H1 (cell line): ENCODE measurements around the gene TAF3. TPM values are rescaled to one million over a fixed set of nuclear protein-coding genes. Genes with fewer than 3 reads are reported as not detected.

Experiments used
- CTCF ChIA-PET: fragments of 300-600 bp; sonication (Branson Sonifier 250); formaldehyde crosslinking; loops from one replicate; lab custom pipeline; 2021; ENCODE audit not compliant: partially characterized antibody; lab: Charles Lee
- POLR2A ChIA-PET: fragments of 300-600 bp; sonication (Branson Sonifier 250); formaldehyde crosslinking; loops from one replicate; lab custom pipeline; 2021; ENCODE audit warnings: inconsistent platforms; ENCODE audit not compliant: partially characterized antibody; lab: Charles Lee
- DNase-seq, 2 experiments: peaks; one replicate each; pipeline versions ENCODE4 v3.0.0 to v3.0.0-alpha.2; 2010 to 2022; ENCODE audit warnings: low spot score in 2 of 2, low read depth in 1 of 2, mixed read lengths in 1 of 2
- FAIRE-seq: peaks from 2 replicates; lab custom pipeline; 2011; peaks lifted over from hg19 to GRCh38; lab: Jason Lieb, UNC
- H2AFZ ChIP-seq: 2 replicates; pipeline ENCODE4 v1.8.1; 2012; ENCODE audit warnings: low read length, inconsistent platforms
- H2AK5ac ChIP-seq: 2 replicates; pipeline ENCODE4 v1.6.1; 2013; ENCODE audit warnings: low read depth, low read length
- H2BK120ac ChIP-seq: replicated peaks from 2 replicates; pipeline ENCODE3; 2013; ENCODE audit warnings: low read depth, low read length, inconsistent platforms
- H2BK12ac ChIP-seq: 2 replicates; pipeline ENCODE4 v1.6.1; 2013; ENCODE audit warnings: low read depth, low read length
- H2BK15ac ChIP-seq: 2 replicates; pipeline ENCODE4 v1.6.1; 2013; ENCODE audit warnings: low read length
- H2BK20ac ChIP-seq: 2 replicates; pipeline ENCODE4 v1.6.1; 2013; ENCODE audit warnings: low read length
- H2BK5ac ChIP-seq: 2 replicates; pipeline ENCODE4 v1.6.1; 2013; ENCODE audit warnings: low read depth, low read length
- H3K14ac ChIP-seq: 2 replicates; pipeline ENCODE4 v1.6.1; 2013; ENCODE audit warnings: inconsistent platforms; ENCODE audit not compliant: insufficient read length
- H3K18ac ChIP-seq: 2 replicates; pipeline ENCODE4 v1.6.1; 2013; ENCODE audit warnings: low read length; ENCODE audit errors: extremely low read depth
- H3K23ac ChIP-seq: 2 replicates; pipeline ENCODE4 v1.6.1; 2013; ENCODE audit warnings: inconsistent platforms; ENCODE audit not compliant: insufficient read length
- H3K23me2 ChIP-seq: 2 replicates; pipeline ENCODE4 v1.6.1; 2013; ENCODE audit warnings: low read depth, low read length
- H3K27ac ChIP-seq: 2 replicates; pipeline ENCODE4 v1.6.1; 2011; ENCODE audit warnings: low read depth, low read length, inconsistent platforms
- H3K27me3 ChIP-seq, 4 experiments: replicated peaks in 1 of 4; 1 replicate in 1 of 4; 2 replicates in 3 of 4; pipeline versions ENCODE4 v1.6.1 to v1.8.1; 2011 to 2013; ENCODE audit warnings: low read length in 3 of 4, mild to moderate bottlenecking in 3 of 4, inconsistent platforms in 2 of 4, mixed read lengths in 2 of 4, moderate library complexity in 1 of 4; ENCODE audit not compliant: control insufficient read depth in 3 of 4, insufficient read depth in 3 of 4; ENCODE audit errors: extremely low read depth in 1 of 4
- H3K36me3 ChIP-seq, 4 experiments: 2 replicates each; pipeline versions ENCODE4 v1.6.1 to v1.8.1; 2011 to 2013; ENCODE audit warnings: mild to moderate bottlenecking in 4 of 4, low read length in 3 of 4, moderate library complexity in 2 of 4, control low read depth in 1 of 4, inconsistent platforms in 1 of 4; ENCODE audit not compliant: insufficient read depth in 4 of 4, control insufficient read depth in 2 of 4
- H3K4ac ChIP-seq: replicated peaks from 2 replicates; pipeline ENCODE3; 2013; ENCODE audit warnings: low read length, low read depth, mixed read lengths, inconsistent platforms; ENCODE audit not compliant: insufficient read length
- H3K4me1 ChIP-seq, 4 experiments: replicated peaks in 1 of 4; 1 replicate in 1 of 4; 2 replicates in 3 of 4; pipeline versions ENCODE4 v1.6.1 to v1.8.1; 2011 to 2013; ENCODE audit warnings: low read length in 3 of 4, inconsistent platforms in 2 of 4, mixed read lengths in 1 of 4; ENCODE audit not compliant: insufficient read depth in 4 of 4, control insufficient read depth in 3 of 4
- H3K4me2 ChIP-seq, 2 experiments: 2 replicates each; pipeline versions ENCODE4 v1.6.1 to v1.8.1; 2011 to 2013; ENCODE audit warnings: low read depth in 2 of 2, low read length in 2 of 2, control low read depth in 1 of 2, inconsistent platforms in 1 of 2, mild to moderate bottlenecking in 1 of 2; ENCODE audit not compliant: insufficient read depth in 1 of 2
- H3K4me3 ChIP-seq, 4 experiments: fragments of 200-600, 300-600 bp in 1 of 4; sonication (generic), shearing (Covaris generic), sonication (Bioruptor Twin) in 1 of 4; 2 replicates each; pipeline versions ENCODE4 v1.5.1 to v1.8.1; 2011 to 2016; ENCODE audit warnings: low read length in 4 of 4, low read depth in 3 of 4, control low read depth in 2 of 4, inconsistent platforms in 2 of 4, mild to moderate bottlenecking in 2 of 4, mixed read lengths in 1 of 4, moderate library complexity in 1 of 4; ENCODE audit not compliant: insufficient read depth in 2 of 4; ENCODE audit errors: extremely low read depth in 1 of 4
- H3K56ac ChIP-seq: replicated peaks from 2 replicates; pipeline ENCODE3; 2013; ENCODE audit warnings: low read depth, mild to moderate bottlenecking, mixed read lengths, low read length, inconsistent platforms; ENCODE audit not compliant: insufficient read length
- H3K79me1 ChIP-seq: 2 replicates; pipeline ENCODE4 v1.6.1; 2013; ENCODE audit warnings: low read depth, low read length, control low read depth
- H3K79me2 ChIP-seq, 2 experiments: 2 replicates each; pipeline versions ENCODE4 v1.6.1 to v1.8.1; 2012 to 2013; ENCODE audit warnings: low read length in 2 of 2, mild to moderate bottlenecking in 2 of 2, inconsistent platforms in 1 of 2; ENCODE audit not compliant: insufficient read depth in 2 of 2, control insufficient read depth in 1 of 2
- H3K9ac ChIP-seq, 4 experiments: replicated peaks in 1 of 4; 1 replicate in 1 of 4; 2 replicates in 3 of 4; pipeline versions ENCODE4 v1.6.1 to v1.8.1; 2011 to 2013; ENCODE audit warnings: low read depth in 3 of 4, low read length in 3 of 4, control low read depth in 2 of 4, mild to moderate bottlenecking in 2 of 4, moderate library complexity in 2 of 4, inconsistent platforms in 1 of 4; ENCODE audit errors: extremely low read depth in 1 of 4
- H3K9me3 ChIP-seq, 2 experiments: 2 replicates each; pipeline versions ENCODE4 v1.6.1 to v1.8.1; 2012 to 2013; ENCODE audit warnings: mild to moderate bottlenecking in 2 of 2, moderate library complexity in 2 of 2, control low read depth in 1 of 2, inconsistent platforms in 1 of 2, low read depth in 1 of 2, low read length in 1 of 2, mixed read lengths in 1 of 2; ENCODE audit not compliant: insufficient read depth in 2 of 2
- H4K20me1 ChIP-seq, 2 experiments: replicated peaks in 1 of 2; 2 replicates each; pipeline versions ENCODE3 to v1.8.1; 2011 to 2013; ENCODE audit warnings: inconsistent platforms in 2 of 2, low read length in 2 of 2, mild to moderate bottlenecking in 1 of 2; ENCODE audit not compliant: insufficient read depth in 2 of 2, control insufficient read depth in 1 of 2
- H4K5ac ChIP-seq: 2 replicates; pipeline ENCODE4 v1.6.1; 2013; ENCODE audit warnings: low read length, low read depth, mixed read lengths, inconsistent platforms; ENCODE audit not compliant: insufficient read length
- H4K8ac ChIP-seq: 2 replicates; pipeline ENCODE4 v1.8.0; 2013; ENCODE audit warnings: mild to moderate bottlenecking, moderate library complexity, low read length, inconsistent platforms; ENCODE audit not compliant: insufficient read depth; ENCODE audit errors: extremely low read depth
- H4K91ac ChIP-seq: replicated peaks from 2 replicates; pipeline ENCODE3; 2013; ENCODE audit warnings: low read length, mixed read lengths, inconsistent platforms; ENCODE audit not compliant: insufficient read length
- EZH2 ChIP-seq: fragments of 200-600 bp; sonication (generic); IDR thresholded peaks from 2 replicates; pipeline ENCODE4 v1.7.1; 2012; ENCODE audit warnings: low read depth, mild to moderate bottlenecking, moderate library complexity, low read length, inconsistent platforms; ENCODE audit not compliant: severe bottlenecking
- RNF2 ChIP-seq: fragments of 200-900, 300-1000 bp; sonication (generic); IDR thresholded peaks from 2 replicates; pipeline ENCODE4 v1.7.1; 2016; ENCODE audit warnings: borderline replicate concordance, low read depth, mild to moderate bottlenecking, antibody characterized with exemption, low read length; ENCODE audit not compliant: poor library complexity, severe bottlenecking; ENCODE audit errors: missing control alignments
- SP1 ChIP-seq: IDR thresholded peaks from 2 replicates; pipeline ENCODE4 v1.6.1; 2011; ENCODE audit warnings: low read depth, low read length
- SUZ12 ChIP-seq: fragments of 200-600 bp; sonication (generic); IDR thresholded peaks from 2 replicates; pipeline ENCODE4 v1.6.1; 2012; ENCODE audit warnings: mild to moderate bottlenecking, inconsistent platforms, low read length, moderate library complexity, mixed read lengths
- WGBS, 2 experiments: shearing (Covaris generic) in 1 of 2; methylation state at CpG; one replicate each; pipeline versions ENCODE4 v1.1.6 to v1.1.7; 2013 to 2015; ENCODE audit warnings: low lambda C conversion rate in 2 of 2, mixed read lengths in 2 of 2, inconsistent platforms in 1 of 2, low coverage in 1 of 2, missing lambda C conversion rate in 1 of 2; ENCODE audit not compliant: insufficient replicate concordance in 2 of 2, insufficient coverage in 1 of 2, insufficient read length in 1 of 2; ENCODE audit errors: extremely low coverage in 1 of 2, missing lambda C conversion rate in 1 of 2; 5-methylcytosine and 5-hydroxymethylcytosine counted together
- polyA plus RNA-seq, 7 experiments: library from polyadenylated mRNA; depleted of rRNA in 3 of 7; stranded (reverse) in 5 of 7; unstranded in 2 of 7; fragments of >200 nt in 5 of 7; fragments of 200-250 nt in 2 of 7; gene quantifications; 1 replicate in 5 of 7; 2 replicates in 1 of 7; 4 replicates in 1 of 7; pipeline versions ENCODE4 v1.2.1 to v1.2.3, GENCODE V29; 2011 to 2013; ENCODE audit warnings: missing spikeins in 2 of 7, mixed read lengths in 2 of 7
- total RNA-seq: library from RNA; stranded (reverse); fragmentation: NEBNext Ultra II Directional; extraction: Animal tissue kit (Norgen Biotek cat#: 25700); gene quantifications from 2 replicates; pipeline ENCODE4 v1.2.1, GENCODE V29; 2021

TAF3 gene
- total and polyA plus RNA-seq, 2 of the 8 experiments (the other 6 are each of a cell fraction or from before 2014, with no cell fraction given), result 1.5 to 11.2 TPM

GRCh38 chr10:8060010-8060703 is 241.9 kb downstream of the TAF3 start:
- Histone ChIP-seq H2AK5ac (no peak overlapping the region), H4K91ac (no peak overlapping the region), H4K8ac (no peak overlapping the region), H2BK12ac (peak overlapping the region; percentile 72; the same call in 1 of the 2 replicates), H3K23ac (no peak overlapping the region), H2BK5ac (no peak overlapping the region), H3K9ac (no peak overlapping the region), H3K56ac (no peak overlapping the region), H3K27ac (no peak overlapping the region), H3K9me3 (no peaks in the 10 kb centered on the region), H3K79me1 (no peaks in the 10 kb centered on the region), H3K18ac (no peak overlapping the region; the same call in 1 of the 2 replicates), H2BK20ac (no peak overlapping the region; the same call in 1 of the 2 replicates), H3K4ac (no peak overlapping the region), H4K20me1 (peaks cover 6 to 13% of the 10 kb centered on the region in 2 experiments), H3K14ac (no peak overlapping the region), H2AFZ (no peak overlapping the region), H3K4me2 (peak overlapping the region; percentile 63 to 84), H2BK120ac (no peak overlapping the region), H3K23me2 (peaks cover 17% of the 10 kb centered on the region; the same call in 1 of the 2 replicates), H3K79me2 (no peaks in the 10 kb centered on the region), H3K36me3 (no peaks in the 10 kb centered on the region), H3K4me1 (peaks cover 36 to 58% (median 42%) of the 10 kb centered on the region in 4 experiments), H2BK15ac (no peak overlapping the region), H3K27me3 (peaks cover 65 to 99% (median 92%) of the 10 kb centered on the region in 4 experiments), H3K4me3 (peak overlapping the region in 2 of 4 experiments; percentile 13 to 47; a peak in 4 of 8 replicates), H4K5ac (no peak overlapping the region)
- peak in 1 of 2 experiments; percentile 51 for DNase-seq
- FAIRE-seq, result no peak
- ChIA-PET POLR2A (interaction anchor here (1.5 to 2.1 kb wide), 3 partner anchors 9 to 18 kb away, joined by 3 to 6 read pairs (median 5); no protein-coding TSS in a partner anchor), CTCF (interaction anchor here (0.6 to 3.0 kb wide), 13 partner anchors 7 to 535 kb away, joined by 3 to 13 read pairs (median 4); no protein-coding TSS in a partner anchor)
- TF ChIP-seq EZH2 (peak; percentile 83), RNF2 (peak; percentile 91), SUZ12 (peak; percentile 24), SP1 (no peak)
- 6% methylated on average over 14 of the region's 15 CpGs; no CpG with 5 or more reads in 1 of the 2 experiments for WGBS, 2 experiments
